Nephron (organoid): Measurements from ENCODE around the gene MICALL2.

ENCODE experiments used
- H3K27ac Mint-ChIP-seq, 3 experiments: 2 replicates each; pipeline ENCODE4 v1.8.0; 2020; ENCODE audit warnings: mixed read lengths in 3 of 3, mild to moderate bottlenecking in 2 of 3, moderate library complexity in 1 of 3
- H3K27me3 Mint-ChIP-seq: 2 replicates; pipeline ENCODE4 v1.8.0; 2021; ENCODE audit warnings: low read depth, mild to moderate bottlenecking, moderate library complexity, mixed read lengths
- H3K36me3 Mint-ChIP-seq: 2 replicates; pipeline ENCODE4 v1.8.0; 2020; ENCODE audit warnings: low read depth, mixed read lengths
- H3K4me1 Mint-ChIP-seq: 2 replicates; pipeline ENCODE4 v1.8.0; 2020; ENCODE audit warnings: mixed read lengths
- H3K4me3 Mint-ChIP-seq, 3 experiments: 2 replicates each; pipeline ENCODE4 v1.8.0; 2020; ENCODE audit warnings: mild to moderate bottlenecking in 3 of 3, mixed read lengths in 3 of 3, moderate library complexity in 2 of 3
- H3K9me3 Mint-ChIP-seq: 2 replicates; pipeline ENCODE4 v1.8.0; 2020; ENCODE audit warnings: mixed read lengths
- CTCF ChIP-seq, 3 experiments: fragments of 200-600 bp; sonication (generic); IDR thresholded peaks; one replicate each; pipeline ENCODE4 v1.5.0; 2021; ENCODE audit warnings: antibody characterized with exemption in 3 of 3; ENCODE audit not compliant: unreplicated experiment in 3 of 3

The MICALL2 gene

GRCh38 chr7:1421946-1422345 lies 37.3 kb downstream of the MICALL2 start:
- no peaks in the 10 kb centered on the region for H3K36me3 Mint-ChIP-seq
- peaks cover 36% of the 10 kb centered on the region for H3K27me3 Mint-ChIP-seq
- H3K9me3 Mint-ChIP-seq: no peaks in the 10 kb centered on the region
- H3K4me3 Mint-ChIP-seq: no peak overlapping the region
- TF ChIP-seq CTCF (IDR thresholded peaks at IDR 0.05; ENCODE audit: unreplicated experiment in 3 of 3): no peak
- H3K4me1 Mint-ChIP-seq: peaks cover 5% of the 10 kb centered on the region
- H3K27ac Mint-ChIP-seq: no peak overlapping the region

GRCh38 chr7:1421020-1421790 lies 38.1 kb downstream of the MICALL2 start:
- Mint-ChIP-seq H3K4me1 (peaks cover 5% of the 10 kb centered on the region), H3K27ac (no peak overlapping the region), H3K4me3 (no peak overlapping the region), H3K27me3 (peaks cover 42% of the 10 kb centered on the region), H3K9me3 (no peaks in the 10 kb centered on the region), H3K36me3 (no peaks in the 10 kb centered on the region)
- no peak for TF ChIP-seq CTCF (IDR thresholded peaks at IDR 0.05; ENCODE audit: unreplicated experiment in 3 of 3)

GRCh38 chr7:1419688-1420087 lies 39.6 kb downstream of the MICALL2 start:
- Mint-ChIP-seq H3K4me1 (peaks cover 5% of the 10 kb centered on the region), H3K9me3 (no peaks in the 10 kb centered on the region), H3K27me3 (peaks cover 44% of the 10 kb centered on the region), H3K4me3 (no peak overlapping the region), H3K36me3 (no peaks in the 10 kb centered on the region), H3K27ac (no peak overlapping the region)
- TF ChIP-seq CTCF (IDR thresholded peaks at IDR 0.05; ENCODE audit: unreplicated experiment in 3 of 3): no peak

GRCh38 chr7:1419310-1419634 lies 40.0 kb downstream of the MICALL2 start:
- H3K4me1 Mint-ChIP-seq: peaks cover 5% of the 10 kb centered on the region

DNA sequence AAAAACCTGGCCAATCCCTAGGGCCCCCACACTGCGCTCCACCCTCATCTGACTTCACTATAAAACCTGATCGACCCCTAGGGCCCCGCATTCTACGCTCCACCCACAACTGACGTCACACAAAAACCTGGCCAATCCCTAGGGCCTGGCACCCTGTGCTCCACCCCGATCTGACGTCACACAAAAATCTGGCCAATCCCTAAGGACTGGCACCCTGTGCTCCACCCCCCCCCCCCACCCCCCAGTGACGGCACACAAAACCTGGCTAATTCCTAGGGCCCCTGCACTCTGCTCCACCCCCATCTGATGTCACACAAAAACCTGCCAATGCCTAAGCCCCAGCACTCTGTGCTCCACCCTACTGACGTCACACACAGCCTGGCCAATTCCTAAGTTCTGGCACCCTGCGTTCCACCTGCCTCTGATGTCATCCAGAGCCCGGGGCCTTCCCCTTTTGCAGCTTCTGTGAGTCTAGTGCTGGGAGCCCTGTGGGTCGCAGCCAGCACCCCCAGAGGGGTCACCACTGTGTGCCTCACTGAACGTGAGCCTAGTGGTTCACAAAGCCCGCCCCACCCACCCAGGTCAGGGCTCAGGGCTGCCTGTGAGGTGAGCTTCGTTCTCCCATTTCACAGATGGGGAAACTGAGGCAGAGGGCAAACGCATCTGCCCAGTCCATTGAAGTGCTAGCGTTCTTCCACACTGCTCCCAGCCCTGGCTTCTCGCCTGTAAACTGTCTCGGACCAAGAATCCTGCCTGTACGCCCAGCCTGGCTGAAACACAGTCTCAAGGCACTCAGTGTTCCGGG lies 40.6 kb downstream of the MICALL2 start:
- peaks cover 5% of the 10 kb centered on the region for H3K4me1 Mint-ChIP-seq
- no peak overlapping the region for H3K4me3 Mint-ChIP-seq
- TF ChIP-seq CTCF (IDR thresholded peaks at IDR 0.05; ENCODE audit: unreplicated experiment in 3 of 3): no peak
- H3K9me3 Mint-ChIP-seq: no peaks in the 10 kb centered on the region
- H3K27me3 Mint-ChIP-seq: peaks cover 40% of the 10 kb centered on the region
- no peaks in the 10 kb centered on the region for H3K36me3 Mint-ChIP-seq
- H3K27ac Mint-ChIP-seq: no peak overlapping the region

More at GRCh38 chr7:1419310-1419634, 40.0 kb downstream of the MICALL2 start:
- H3K27ac Mint-ChIP-seq: no peak overlapping the region
- H3K4me3 Mint-ChIP-seq: no peak overlapping the region
- no peak for TF ChIP-seq CTCF (IDR thresholded peaks at IDR 0.05; ENCODE audit: unreplicated experiment in 3 of 3)
- peaks cover 40% of the 10 kb centered on the region for H3K27me3 Mint-ChIP-seq
- no peaks in the 10 kb centered on the region for H3K9me3 Mint-ChIP-seq
- H3K36me3 Mint-ChIP-seq: no peaks in the 10 kb centered on the region
